ENCODE results near the gene PTPN3.
A peak's percentile ranks its signal among the peaks of the same experiment; 100 is the strongest.
"Not testable (repeated sequence)": the region's sequence is repeated elsewhere in the genome, so short reads cannot be mapped to it uniquely, and the experiment has no call there.

PTPN3 gene, protein sequence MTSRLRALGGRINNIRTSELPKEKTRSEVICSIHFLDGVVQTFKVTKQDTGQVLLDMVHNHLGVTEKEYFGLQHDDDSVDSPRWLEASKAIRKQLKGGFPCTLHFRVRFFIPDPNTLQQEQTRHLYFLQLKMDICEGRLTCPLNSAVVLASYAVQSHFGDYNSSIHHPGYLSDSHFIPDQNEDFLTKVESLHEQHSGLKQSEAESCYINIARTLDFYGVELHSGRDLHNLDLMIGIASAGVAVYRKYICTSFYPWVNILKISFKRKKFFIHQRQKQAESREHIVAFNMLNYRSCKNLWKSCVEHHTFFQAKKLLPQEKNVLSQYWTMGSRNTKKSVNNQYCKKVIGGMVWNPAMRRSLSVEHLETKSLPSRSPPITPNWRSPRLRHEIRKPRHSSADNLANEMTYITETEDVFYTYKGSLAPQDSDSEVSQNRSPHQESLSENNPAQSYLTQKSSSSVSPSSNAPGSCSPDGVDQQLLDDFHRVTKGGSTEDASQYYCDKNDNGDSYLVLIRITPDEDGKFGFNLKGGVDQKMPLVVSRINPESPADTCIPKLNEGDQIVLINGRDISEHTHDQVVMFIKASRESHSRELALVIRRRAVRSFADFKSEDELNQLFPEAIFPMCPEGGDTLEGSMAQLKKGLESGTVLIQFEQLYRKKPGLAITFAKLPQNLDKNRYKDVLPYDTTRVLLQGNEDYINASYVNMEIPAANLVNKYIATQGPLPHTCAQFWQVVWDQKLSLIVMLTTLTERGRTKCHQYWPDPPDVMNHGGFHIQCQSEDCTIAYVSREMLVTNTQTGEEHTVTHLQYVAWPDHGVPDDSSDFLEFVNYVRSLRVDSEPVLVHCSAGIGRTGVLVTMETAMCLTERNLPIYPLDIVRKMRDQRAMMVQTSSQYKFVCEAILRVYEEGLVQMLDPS

GRCh38 chr9:109498195-109499092 lies at the start of gene PTPN3:
TSS of gene PTPN3 (minus strand) at chr9:109498307. CDS start at chr9:109463434, 34,873 bp downstream.
- DNase-seq, result peak; percentile 9

GRCh38 chr9:109544954-109545353 lies 46.8 kb upstream of the PTPN3 start:
- DNase-seq, result not testable (repeated sequence)

DNA sequence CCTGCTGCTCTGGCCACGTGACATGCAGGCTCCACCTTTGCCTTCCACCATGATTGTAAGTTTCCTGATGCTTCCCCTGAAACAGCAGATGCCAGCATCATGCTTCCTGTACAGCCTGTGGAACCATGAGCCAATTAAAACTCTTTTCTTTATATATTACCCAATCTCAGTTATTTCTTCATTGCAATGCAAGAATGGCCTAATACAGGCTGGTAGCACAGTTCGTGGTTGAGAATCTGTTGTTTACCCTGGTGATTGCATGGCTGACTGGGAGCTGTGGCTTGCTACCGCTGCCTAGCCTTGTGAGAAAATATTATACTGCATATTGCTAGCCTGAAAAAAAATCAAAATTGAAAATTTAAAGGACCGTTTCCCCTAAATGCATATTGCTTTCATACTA lies 44.8 kb upstream of the PTPN3 start:
- no peak for DNase-seq

DNA sequence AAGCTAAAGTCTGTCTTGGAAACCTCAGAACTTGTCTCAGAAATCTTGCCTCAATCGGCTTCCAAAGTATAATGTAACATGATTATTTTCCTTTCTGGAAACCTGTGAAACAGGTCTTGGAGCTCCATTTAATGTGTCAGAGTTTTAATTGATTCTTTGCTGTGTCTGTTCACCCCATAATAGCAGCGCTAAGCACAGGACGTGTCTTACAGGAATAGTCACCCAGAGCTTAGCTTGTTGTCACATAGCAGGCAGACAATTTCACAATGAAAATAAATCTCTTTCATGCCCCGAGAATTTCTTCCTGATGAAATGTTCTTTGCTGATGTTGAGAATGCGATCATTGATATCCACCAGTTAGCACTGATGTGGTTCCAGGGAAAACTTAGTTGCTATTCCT lies 40.2 kb upstream of the PTPN3 start:
- DNase-seq, result no peak

GRCh38 chr9:109537288-109537687 lies 39.2 kb upstream of the PTPN3 start:
- DNase-seq, result peak; percentile 20

DNA sequence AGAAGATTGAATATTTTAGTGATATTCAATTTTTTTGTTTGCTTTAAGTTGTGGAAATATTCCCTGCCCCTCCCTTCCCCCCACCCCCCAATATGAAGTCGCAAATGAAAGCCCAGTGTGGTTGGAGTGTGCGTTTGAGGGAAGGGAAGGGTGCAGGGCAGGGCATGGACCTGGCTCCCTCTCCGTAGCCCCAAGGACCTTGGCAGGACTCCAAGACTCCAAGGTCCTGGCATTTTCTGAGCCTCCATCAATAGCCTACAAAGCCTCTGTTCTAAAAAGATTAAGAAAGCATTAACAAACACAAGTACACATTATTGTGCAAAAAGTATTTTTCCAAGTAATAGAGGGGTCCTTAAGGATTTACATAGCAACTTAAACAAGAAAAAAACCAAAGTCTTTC lies 38.8 kb upstream of the PTPN3 start:
- no peak for DNase-seq

DNA sequence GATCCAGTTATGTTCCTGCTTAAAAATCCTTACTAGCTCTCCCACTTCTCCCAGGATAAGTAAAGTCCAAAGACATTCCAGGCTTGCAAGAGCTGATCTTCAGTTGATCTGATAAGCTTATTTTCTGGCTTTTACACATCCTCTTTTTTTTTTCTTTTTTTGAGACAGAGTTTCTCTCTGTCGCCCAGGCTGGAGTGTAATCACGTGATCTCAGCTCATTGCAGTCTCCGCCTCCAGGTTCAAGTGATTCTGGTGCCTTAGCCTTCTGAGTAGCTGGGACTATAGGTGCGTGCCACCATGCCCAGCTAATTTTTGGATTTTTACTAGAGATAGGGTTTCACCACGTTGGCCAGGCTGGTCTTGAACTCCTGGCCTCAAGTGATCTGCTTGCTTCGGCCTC lies 37.3 kb upstream of the PTPN3 start:
- no peak for DNase-seq

DNA sequence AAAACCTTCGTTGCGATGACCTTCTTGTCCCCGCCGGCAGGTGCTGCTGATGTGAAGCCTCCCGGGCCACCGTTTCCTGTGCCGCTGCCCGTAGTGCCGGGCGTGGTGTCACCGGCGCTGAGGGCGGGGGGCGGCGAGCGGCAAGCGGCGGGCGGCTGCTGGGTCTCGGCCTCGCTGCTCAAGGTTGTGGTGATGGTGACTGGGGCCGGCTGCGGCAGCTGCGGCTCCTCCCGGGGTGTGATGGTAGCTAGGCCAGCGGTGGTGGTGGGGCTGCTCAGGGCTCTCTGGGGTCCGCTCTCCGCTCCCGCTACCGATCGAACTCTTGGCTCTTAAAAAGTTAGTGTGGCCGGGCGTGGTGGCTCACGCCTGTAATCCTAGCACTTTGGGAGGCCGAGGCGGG lies 36.0 kb upstream of the PTPN3 start:
- DNase-seq, result no peak

GRCh38 chr9:109532652-109533051 lies 34.5 kb upstream of the PTPN3 start:
- DNase-seq, result peak; percentile 24

DNA sequence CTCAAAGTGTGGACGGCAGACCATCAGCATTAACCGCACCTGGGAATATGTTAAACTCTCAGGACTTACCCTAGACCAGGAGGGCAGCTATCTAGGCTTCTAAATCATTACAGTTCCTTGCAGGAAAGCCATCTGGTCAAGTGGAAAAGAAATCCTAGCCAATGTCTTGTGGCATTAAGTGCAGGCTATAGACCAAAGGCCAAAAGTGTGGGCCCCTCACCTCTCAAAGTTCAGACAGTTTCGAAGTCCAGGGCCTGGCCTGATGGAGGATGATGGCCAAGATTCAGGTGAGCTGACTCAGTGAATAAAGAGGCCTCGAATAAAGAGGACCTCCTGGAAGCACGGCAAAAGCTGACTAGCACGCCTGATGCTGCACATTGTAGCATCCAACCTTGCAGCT lies 24.0 kb upstream of the PTPN3 start:
- no peak for DNase-seq

DNA sequence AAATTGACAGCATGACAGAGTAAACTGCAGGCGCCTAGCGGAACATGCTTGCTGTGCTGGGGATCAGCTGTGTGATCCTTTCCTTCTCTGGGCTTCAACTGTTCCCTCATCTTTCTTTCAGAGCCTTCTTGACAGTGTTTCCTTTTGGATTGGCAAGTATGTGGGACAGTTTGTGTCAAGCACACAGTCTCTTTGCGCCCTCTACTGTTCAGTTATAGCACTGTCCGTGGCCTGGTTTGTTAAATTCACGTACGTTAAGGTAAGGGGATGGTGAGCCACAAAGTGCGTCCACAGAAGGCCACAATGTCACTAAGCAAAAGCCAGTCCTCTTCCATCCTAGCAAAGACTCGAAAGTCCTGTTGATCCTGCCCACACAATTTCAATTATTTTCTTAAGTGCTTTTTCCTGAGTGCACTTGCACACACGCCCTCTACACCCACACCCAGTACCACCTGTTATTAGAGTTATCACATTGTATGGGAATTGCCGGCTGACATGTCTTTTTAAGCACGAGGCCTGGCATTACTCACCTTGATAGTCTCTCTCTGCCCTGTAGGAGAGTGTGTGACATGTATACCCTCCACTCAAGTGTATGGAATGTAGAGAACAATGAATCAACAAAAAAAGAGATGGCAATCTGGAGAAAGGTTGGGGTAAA lies 22.5 kb upstream of the PTPN3 start:
- peak; percentile 80 for DNase-seq

GRCh38 chr9:109519366-109519765 lies 21.3 kb upstream of the PTPN3 start:
- DNase-seq, result no peak

DNA sequence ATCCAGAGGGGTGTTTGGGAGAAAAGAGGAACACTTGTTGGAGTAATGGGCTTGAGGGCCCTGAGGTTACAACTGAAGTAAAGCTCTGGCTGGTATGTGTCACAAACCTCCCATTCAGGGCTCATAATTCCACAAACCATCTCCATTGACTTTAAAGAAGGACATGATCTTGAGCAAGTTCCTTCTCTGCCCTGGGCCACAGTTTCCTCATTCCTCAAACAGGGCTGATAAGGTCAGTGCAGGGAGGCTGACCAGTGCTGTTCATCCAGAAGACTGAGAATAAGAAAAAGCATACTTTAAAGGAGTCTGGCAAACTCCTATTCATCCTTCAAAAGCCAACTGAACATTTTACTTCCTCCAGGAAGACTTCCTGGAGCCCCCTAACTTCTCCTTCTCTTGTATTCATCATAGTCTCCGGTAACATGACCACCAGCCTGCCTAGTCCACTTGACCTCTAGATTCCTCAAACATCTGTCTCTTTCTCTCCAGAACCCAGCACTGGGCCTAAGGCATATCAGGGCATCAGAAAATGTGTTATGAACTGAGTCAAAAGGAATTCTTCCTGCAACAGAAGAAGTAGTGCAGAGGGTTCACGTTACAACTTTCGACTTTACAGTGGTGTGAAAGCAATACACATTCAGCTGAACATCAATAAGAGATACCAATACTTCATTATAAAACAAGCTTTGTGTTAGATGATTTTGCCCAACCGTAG lies 20.7 kb upstream of the PTPN3 start:
- no peak for DNase-seq

DNA sequence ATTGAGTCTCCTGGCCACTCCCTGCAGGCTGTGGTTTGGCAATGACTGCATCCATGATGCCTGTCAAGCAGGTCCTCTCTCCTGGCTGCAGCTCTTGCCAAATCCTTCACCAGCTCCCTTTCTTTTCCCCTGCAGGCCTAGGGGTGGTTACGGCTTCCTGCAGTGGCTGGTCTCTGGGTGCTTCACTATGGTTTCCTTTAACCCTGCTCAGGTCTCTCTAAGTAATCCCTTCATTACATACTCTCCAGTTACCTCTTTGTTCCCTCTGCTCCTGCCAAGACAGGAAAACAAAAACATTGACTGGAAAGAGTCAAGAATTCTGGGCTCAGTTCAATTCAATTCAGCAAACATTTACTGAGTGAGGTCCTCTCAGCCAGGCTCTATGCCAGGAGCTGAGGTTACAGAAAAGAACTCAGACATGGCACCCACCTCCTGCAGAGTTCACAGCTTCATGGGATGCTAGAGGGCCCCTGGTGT lies 19.8 kb upstream of the PTPN3 start:
- no peak for DNase-seq

- DNase-seq, result no peak
These were observed 15.8 kb upstream of the PTPN3 start for GRCh38 chr9:109513871-109514270.

- DNase-seq, result peak; percentile 25
These were observed 14.2 kb upstream of the PTPN3 start for GRCh38 chr9:109512170-109512756.

DNA sequence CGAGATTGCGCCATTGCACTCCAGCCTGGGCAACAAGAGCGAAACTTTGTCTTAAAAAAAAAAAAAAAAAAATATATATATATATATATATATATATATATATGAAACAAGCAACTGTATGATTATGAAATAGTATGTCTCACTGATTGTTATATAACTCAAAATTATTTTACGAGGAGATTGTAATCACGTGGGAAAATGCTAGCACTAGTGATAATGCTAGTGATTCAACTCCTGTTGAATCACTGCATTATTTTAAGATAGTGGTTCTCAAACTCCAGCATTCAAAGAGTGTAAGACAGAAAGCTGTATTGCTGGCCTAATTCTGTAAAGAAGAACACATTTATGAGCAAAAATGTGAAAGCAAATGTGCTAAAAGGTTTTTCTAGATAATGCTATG lies 12.4 kb upstream of the PTPN3 start:
- no peak for DNase-seq

- not testable (repeated sequence) for DNase-seq
These were observed 11.9 kb upstream of the PTPN3 start for GRCh38 chr9:109510042-109510441.

GRCh38 chr9:109509611-109510010 lies 11.5 kb upstream of the PTPN3 start:
- no peak for DNase-seq

DNA sequence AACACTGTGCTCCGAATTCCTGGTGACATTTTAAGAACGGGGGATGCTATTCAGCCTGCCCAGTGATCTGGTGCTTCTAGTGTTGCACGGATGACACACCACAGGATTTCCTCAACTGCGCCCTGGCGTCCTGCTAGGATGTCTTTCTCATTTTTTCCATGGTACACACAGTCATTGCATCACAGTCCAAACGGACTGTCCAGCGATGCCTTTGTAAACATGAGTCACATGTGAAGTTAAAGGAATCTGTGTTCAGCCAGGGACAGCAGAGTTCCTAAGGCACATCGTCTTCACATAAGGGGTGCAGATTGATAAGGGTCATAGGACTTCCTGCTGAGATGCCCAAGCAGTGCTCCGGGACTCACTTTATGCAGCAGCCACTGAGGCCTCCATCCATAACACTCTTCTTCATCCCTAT lies 9.3 kb upstream of the PTPN3 start:
- no peak for DNase-seq

DNA sequence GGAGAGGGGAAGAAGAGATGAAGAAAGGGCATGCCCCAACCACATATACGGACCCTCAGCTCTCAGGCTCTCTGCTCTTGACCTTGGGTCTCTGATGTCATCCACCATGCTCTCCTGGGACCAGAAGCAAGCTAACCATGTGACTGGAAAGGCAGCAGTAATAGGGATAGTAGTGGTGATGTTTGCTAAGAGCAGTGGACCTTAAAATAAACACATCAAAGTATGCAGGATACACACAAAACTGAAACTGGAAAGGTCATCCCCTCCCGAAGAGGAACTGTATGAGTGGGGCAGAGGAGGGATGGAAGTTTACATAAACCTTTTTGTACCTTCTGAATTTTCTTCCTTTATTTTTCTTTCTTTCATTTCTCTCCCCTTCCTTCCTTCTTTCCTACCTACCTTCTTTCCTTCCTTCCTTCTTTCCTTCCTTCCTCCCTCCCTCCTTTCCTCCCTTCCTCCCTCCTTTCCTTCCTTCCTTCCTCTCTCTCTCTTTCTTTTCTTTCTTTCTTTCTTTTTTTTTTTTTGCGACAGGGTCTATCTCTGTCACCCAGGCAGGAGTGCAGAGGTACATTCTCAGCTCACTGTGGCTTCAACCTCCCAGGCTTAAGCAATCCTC lies 8.1 kb upstream of the PTPN3 start:
- no peak for DNase-seq
